ENCODE data around the gene MUC6. TPM values are rescaled to one million over a fixed set of nuclear protein-coding genes. Genes with fewer than 3 reads are reported as not detected.

The MUC6 gene
- total and polyA plus RNA-seq, 12 donors: 0.01 to 0.07 TPM; not detected in 10

GRCh38 chr11:1034001-1034400 is 2.5 kb downstream of the MUC6 start:
- 79 to 85% methylated on average over 8 of the region's 8 CpGs for WGBS, 2 donors
- peaks cover 0 to 29% (median 23%) of the 10 kb centered on the region in 7 donors for H3K27me3 ChIP-seq
- DNase-seq (no peak), ATAC-seq (no peak)
- H3K36me3 ChIP-seq: no peaks in the 10 kb centered on the region
- intact Hi-C loops (cut with DNase I): no loop called here
- no peak overlapping the region for H3K27ac ChIP-seq
- H3K4me1 ChIP-seq: no peaks in the 10 kb centered on the region
- no peak overlapping the region for H3K4me3 ChIP-seq
- TF ChIP-seq CTCF (IDR thresholded peaks at IDR 0.05): no peak
- no peaks in the 10 kb centered on the region for H3K9me3 ChIP-seq

- ATAC-seq (no peak), DNase-seq (no peak)
- Histone ChIP-seq H3K36me3 (no peaks in the 10 kb centered on the region), H3K4me3 (no peak overlapping the region), H3K27ac (no peak overlapping the region), H3K4me1 (no peaks in the 10 kb centered on the region), H3K9me3 (no peaks in the 10 kb centered on the region), H3K27me3 (peaks cover 0 to 29% (median 23%) of the 10 kb centered on the region in 7 donors)
- TF ChIP-seq CTCF (IDR thresholded peaks at IDR 0.05): no peak
- intact Hi-C loops (cut with DNase I): no loop called here
- 76 to 77% methylated on average over 37 to 38 of the region's 38 CpGs for WGBS, 2 donors
Measured at GRCh38 chr11:1033016-1033798, 3.3 kb downstream of the MUC6 start.

- DNase-seq (no peak), ATAC-seq (no peak)
- Histone ChIP-seq H3K9me3 (no peaks in the 10 kb centered on the region), H3K4me3 (no peak overlapping the region), H3K36me3 (no peaks in the 10 kb centered on the region), H3K27me3 (peaks cover 0 to 24% (median 18%) of the 10 kb centered on the region in 7 donors), H3K4me1 (no peaks in the 10 kb centered on the region), H3K27ac (no peak overlapping the region)
- intact Hi-C loops (cut with DNase I): no loop called here
- TF ChIP-seq CTCF (IDR thresholded peaks at IDR 0.05): no peak
- WGBS, 2 donors: 97% methylated on average over 12 of the region's 12 CpGs
Measured at GRCh38 chr11:1032310-1032891, 4.1 kb downstream of the MUC6 start.

- no peaks in the 10 kb centered on the region for H3K36me3 ChIP-seq
- WGBS, 2 donors: 79 to 84% methylated on average over 27 to 30 of the region's 30 CpGs
- ATAC-seq (no peak), DNase-seq (no peak)
- intact Hi-C loops (cut with DNase I): no loop called here
- H3K9me3 ChIP-seq: no peaks in the 10 kb centered on the region
- TF ChIP-seq CTCF (IDR thresholded peaks at IDR 0.05): no peak
- H3K27ac ChIP-seq: no peak overlapping the region
- no peak overlapping the region for H3K4me3 ChIP-seq
- H3K27me3 ChIP-seq: peaks cover 0 to 13% (median 7%) of the 10 kb centered on the region in 7 donors
- H3K4me1 ChIP-seq: no peaks in the 10 kb centered on the region
Measured at GRCh38 chr11:1031121-1031899, 5.2 kb downstream of the MUC6 start.

All from heart right ventricle (tissue), 16 donors.